ENCODE data around the gene LSMEM2. TPM values are rescaled to one million over a fixed set of nuclear protein-coding genes. Genes with fewer than 3 reads are reported as not detected.

The LSMEM2 gene
- total and polyA plus RNA-seq, 9 of the 15 experiments (the other 6 are each of a cell fraction or from before 2014, with no cell fraction given), result not detected

DNA sequence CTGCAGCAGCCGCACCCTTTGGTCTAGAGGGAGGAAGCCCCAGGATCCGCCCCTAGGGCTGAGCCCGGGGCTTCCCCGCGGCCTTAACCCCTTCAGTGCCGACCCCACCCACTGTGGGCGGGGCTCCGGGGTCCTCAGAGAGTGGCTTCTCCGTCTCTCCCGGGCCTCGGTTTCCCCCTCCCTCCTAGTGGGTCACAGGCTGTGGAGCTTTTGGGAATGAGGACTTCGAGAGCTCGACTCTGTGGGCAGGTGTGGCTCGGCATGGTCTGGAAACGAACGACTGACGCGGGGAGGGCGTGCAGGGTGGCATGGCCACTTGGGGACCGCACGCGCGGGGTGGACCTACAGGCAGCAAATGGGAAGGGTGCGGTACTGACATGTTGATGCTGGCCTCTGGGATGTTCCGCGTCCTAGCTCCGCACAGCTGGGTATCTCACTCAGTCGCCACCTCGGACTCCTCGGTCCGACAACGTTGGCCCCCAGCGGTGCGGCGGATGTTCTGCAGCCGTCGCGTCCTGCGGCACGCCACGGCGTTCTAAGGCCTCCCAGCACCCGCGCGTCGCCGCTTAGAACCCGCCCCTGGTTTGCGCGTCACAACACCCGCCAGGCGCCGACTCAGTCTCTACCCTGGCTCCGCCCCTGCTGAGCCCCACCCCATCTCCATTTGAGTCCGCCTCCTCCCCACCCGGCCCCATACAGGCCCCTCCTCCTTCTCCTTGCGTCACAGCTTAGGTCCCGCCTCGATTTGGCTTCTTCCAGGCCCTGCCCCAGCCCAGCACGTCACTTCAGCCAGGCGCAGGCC lies 20.1 kb downstream of the LSMEM2 start, which contains the start of the genes HYAL3 and NAA80 (continued):
- TF ChIP-seq, protein P1, sequence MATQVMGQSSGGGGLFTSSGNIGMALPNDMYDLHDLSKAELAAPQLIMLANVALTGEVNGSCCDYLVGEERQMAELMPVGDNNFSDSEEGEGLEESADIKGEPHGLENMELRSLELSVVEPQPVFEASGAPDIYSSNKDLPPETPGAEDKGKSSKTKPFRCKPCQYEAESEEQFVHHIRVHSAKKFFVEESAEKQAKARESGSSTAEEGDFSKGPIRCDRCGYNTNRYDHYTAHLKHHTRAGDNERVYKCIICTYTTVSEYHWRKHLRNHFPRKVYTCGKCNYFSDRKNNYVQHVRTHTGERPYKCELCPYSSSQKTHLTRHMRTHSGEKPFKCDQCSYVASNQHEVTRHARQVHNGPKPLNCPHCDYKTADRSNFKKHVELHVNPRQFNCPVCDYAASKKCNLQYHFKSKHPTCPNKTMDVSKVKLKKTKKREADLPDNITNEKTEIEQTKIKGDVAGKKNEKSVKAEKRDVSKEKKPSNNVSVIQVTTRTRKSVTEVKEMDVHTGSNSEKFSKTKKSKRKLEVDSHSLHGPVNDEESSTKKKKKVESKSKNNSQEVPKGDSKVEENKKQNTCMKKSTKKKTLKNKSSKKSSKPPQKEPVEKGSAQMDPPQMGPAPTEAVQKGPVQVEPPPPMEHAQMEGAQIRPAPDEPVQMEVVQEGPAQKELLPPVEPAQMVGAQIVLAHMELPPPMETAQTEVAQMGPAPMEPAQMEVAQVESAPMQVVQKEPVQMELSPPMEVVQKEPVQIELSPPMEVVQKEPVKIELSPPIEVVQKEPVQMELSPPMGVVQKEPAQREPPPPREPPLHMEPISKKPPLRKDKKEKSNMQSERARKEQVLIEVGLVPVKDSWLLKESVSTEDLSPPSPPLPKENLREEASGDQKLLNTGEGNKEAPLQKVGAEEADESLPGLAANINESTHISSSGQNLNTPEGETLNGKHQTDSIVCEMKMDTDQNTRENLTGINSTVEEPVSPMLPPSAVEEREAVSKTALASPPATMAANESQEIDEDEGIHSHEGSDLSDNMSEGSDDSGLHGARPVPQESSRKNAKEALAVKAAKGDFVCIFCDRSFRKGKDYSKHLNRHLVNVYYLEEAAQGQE (IDR thresholded peaks at IDR 0.05; ENCODE audit: borderline replicate concordance), result no peak
- TF ChIP-seq, protein P1 (CRISPR knock-in tag; IDR thresholded peaks at IDR 0.05; ENCODE audit: low read depth), result no peak
- TF ChIP-seq HCFC1 (IDR thresholded peaks at IDR 0.05; ENCODE audit: low read depth, low read length) (peak; percentile 54), PTTG1 (tag; IDR thresholded peaks at IDR 0.05; ENCODE audit: low read depth) (no peak), FIP1L1 (IDR thresholded peaks at IDR 0.05; ENCODE audit: low read depth, low read length, poor library complexity, severe bottlenecking) (peak; percentile 52), HDGF (IDR thresholded peaks at IDR 0.05) (no peak), NR4A1 (CRISPR knock-in tag; IDR thresholded peaks at IDR 0.05) (no peak), NR4A1 (tag; IDR thresholded peaks at IDR 0.05) (0 out of 2 replicates have a peak, but pooled peaks have one; percentile 29), HDAC2 (IDR thresholded peaks at IDR 0.05) (peak; percentile 79), TRIM24 (IDR thresholded peaks at IDR 0.05) (no peak), ETV6 (IDR thresholded peaks at IDR 0.05; ENCODE audit: borderline replicate concordance in 1 of 2, low read depth in 2 of 2, low read length in 1 of 2) (no peak), ETV6 (CRISPR knock-in tag; IDR thresholded peaks at IDR 0.05; ENCODE audit: borderline replicate concordance) (no peak), ZNF263 (CRISPR knock-in tag; IDR thresholded peaks at IDR 0.05; ENCODE audit: borderline replicate concordance) (no peak)
- TF ChIP-seq, protein P2, sequence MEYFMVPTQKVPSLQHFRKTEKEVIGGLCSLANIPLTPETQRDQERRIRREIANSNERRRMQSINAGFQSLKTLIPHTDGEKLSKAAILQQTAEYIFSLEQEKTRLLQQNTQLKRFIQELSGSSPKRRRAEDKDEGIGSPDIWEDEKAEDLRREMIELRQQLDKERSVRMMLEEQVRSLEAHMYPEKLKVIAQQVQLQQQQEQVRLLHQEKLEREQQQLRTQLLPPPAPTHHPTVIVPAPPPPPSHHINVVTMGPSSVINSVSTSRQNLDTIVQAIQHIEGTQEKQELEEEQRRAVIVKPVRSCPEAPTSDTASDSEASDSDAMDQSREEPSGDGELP (CRISPR knock-in tag; IDR thresholded peaks at IDR 0.05; ENCODE audit: borderline replicate concordance), result peak; percentile 92
- TF ChIP-seq, protein P3, sequence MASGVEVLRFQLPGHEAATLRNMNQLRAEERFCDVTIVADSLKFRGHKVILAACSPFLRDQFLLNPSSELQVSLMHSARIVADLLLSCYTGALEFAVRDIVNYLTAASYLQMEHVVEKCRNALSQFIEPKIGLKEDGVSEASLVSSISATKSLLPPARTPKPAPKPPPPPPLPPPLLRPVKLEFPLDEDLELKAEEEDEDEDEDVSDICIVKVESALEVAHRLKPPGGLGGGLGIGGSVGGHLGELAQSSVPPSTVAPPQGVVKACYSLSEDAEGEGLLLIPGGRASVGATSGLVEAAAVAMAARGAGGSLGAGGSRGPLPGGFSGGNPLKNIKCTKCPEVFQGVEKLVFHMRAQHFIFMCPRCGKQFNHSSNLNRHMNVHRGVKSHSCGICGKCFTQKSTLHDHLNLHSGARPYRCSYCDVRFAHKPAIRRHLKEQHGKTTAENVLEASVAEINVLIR (CRISPR knock-in tag; IDR thresholded peaks at IDR 0.05), result peak; percentile 64; the same call in 1 of the 2 replicates
- TF ChIP-seq, protein P4, sequence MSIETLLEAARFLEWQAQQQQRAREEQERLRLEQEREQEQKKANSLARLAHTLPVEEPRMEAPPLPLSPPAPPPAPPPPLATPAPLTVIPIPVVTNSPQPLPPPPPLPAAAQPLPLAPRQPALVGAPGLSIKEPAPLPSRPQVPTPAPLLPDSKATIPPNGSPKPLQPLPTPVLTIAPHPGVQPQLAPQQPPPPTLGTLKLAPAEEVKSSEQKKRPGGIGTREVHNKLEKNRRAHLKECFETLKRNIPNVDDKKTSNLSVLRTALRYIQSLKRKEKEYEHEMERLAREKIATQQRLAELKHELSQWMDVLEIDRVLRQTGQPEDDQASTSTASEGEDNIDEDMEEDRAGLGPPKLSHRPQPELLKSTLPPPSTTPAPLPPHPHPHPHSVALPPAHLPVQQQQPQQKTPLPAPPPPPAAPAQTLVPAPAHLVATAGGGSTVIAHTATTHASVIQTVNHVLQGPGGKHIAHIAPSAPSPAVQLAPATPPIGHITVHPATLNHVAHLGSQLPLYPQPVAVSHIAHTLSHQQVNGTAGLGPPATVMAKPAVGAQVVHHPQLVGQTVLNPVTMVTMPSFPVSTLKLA (conservative IDR thresholded peaks at IDR 0.05), result peak; percentile 79 to 86
